Measurements from ENCODE around the gene SDK1. TPM values are rescaled to one million over a fixed set of nuclear protein-coding genes. Genes with fewer than 3 reads are reported as not detected.

SDK1 gene
- total and polyA plus RNA-seq, 8 donors, result 1.6 to 11.2 (median 6.6) TPM

GRCh38 chr7:4237296-4238235 lies 936.5 kb downstream of the SDK1 start:
- H3K36me3 ChIP-seq, result peaks cover 0 to 6% (median 0%) of the 10 kb centered on the region in 4 donors
- no peak overlapping the region for H3K27ac ChIP-seq
- WGBS, 5 donors, result 82 to 85% (median 83%) methylated on average over 21 to 25 of the region's 25 CpGs
- H3K4me1 ChIP-seq, result no peaks in the 10 kb centered on the region
- H3K4me3 ChIP-seq, result no peak overlapping the region
- no peaks in the 10 kb centered on the region for H3K27me3 ChIP-seq
- no peaks in the 10 kb centered on the region for H3K9me3 ChIP-seq
- intact Hi-C loops (cut with DNase I; ENCODE audit: low total_unique reads), result no loop called here
- no peak for DNase-seq
- TF ChIP-seq POLR2AphosphoS5 (IDR thresholded peaks at IDR 0.05) (no peak), EP300 (IDR thresholded peaks at IDR 0.05) (no peak), POLR2A (IDR thresholded peaks at IDR 0.05) (no peak), CTCF (IDR thresholded peaks at IDR 0.05) (no peak)

GRCh38 chr7:4238861-4239260 lies 937.8 kb downstream of the SDK1 start:
- no peak overlapping the region for H3K27ac ChIP-seq
- intact Hi-C loops (cut with DNase I; ENCODE audit: low total_unique reads), result no loop called here
- H3K4me1 ChIP-seq, result no peaks in the 10 kb centered on the region
- no peak overlapping the region for H3K4me3 ChIP-seq
- no peak for DNase-seq
- no peaks in the 10 kb centered on the region for H3K27me3 ChIP-seq
- no peaks in the 10 kb centered on the region for H3K9me3 ChIP-seq
- H3K36me3 ChIP-seq, result peaks cover 0 to 17% (median 0%) of the 10 kb centered on the region in 4 donors
- no peak for TF ChIP-seq EP300 (IDR thresholded peaks at IDR 0.05)
- no peak for TF ChIP-seq POLR2A (IDR thresholded peaks at IDR 0.05)
- 66 to 87% (median 85%) methylated on average over 5 of the region's 5 CpGs for WGBS, 5 donors

DNA sequence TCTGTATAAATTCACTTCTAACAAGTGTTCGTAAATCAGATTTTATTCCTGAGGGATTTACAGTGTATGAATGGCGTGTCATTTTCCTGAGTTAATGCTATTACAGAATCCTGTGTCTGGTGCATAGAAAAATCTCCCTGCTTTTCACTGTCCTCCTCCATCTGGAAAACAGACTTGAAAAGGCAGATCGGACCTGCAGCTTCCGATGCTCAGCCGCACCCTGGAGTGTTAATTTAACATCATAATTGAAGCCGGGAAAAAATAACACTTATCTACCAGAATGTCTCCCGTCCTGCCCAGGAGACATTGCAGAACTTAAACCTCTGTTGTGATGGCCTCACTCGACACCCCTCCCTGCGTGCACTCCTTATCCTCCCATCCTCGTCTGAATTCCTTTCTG lies 939.0 kb downstream of the SDK1 start:
- Histone ChIP-seq H3K36me3 (peaks cover 0 to 27% (median 5%) of the 10 kb centered on the region in 4 donors), H3K4me3 (no peak overlapping the region), H3K27me3 (no peaks in the 10 kb centered on the region), H3K9me3 (peaks cover 0 to 8% (median 7%) of the 10 kb centered on the region in 4 donors), H3K4me1 (no peaks in the 10 kb centered on the region), H3K27ac (no peak overlapping the region)
- DNase-seq, result no peak
- no peak for TF ChIP-seq EP300 (IDR thresholded peaks at IDR 0.05)
- TF ChIP-seq POLR2A (IDR thresholded peaks at IDR 0.05), result no peak
- TF ChIP-seq POLR2AphosphoS5 (IDR thresholded peaks at IDR 0.05), result no peak
- TF ChIP-seq CTCF (IDR thresholded peaks at IDR 0.05), result no peak
- 80 to 89% (median 87%) methylated on average over 10 of the region's 10 CpGs for WGBS, 5 donors
- intact Hi-C loops (cut with DNase I; ENCODE audit: low total_unique reads), result no loop called here

GRCh38 chr7:4240520-4241303 lies 939.7 kb downstream of the SDK1 start:
- peaks cover 0 to 27% (median 5%) of the 10 kb centered on the region in 4 donors for H3K36me3 ChIP-seq
- no peaks in the 10 kb centered on the region for H3K27me3 ChIP-seq
- H3K9me3 ChIP-seq, result peaks cover 0 to 8% (median 7%) of the 10 kb centered on the region in 4 donors
- no peak overlapping the region for H3K27ac ChIP-seq
- intact Hi-C loops (cut with DNase I; ENCODE audit: low total_unique reads), result no loop called here
- no peak for DNase-seq
- WGBS, 5 donors, result 62 to 74% (median 67%) methylated on average over 19 of the region's 19 CpGs
- no peak overlapping the region for H3K4me3 ChIP-seq
- TF ChIP-seq EP300 (IDR thresholded peaks at IDR 0.05) (no peak), CTCF (IDR thresholded peaks at IDR 0.05) (no peak), POLR2A (IDR thresholded peaks at IDR 0.05) (no peak), POLR2AphosphoS5 (IDR thresholded peaks at IDR 0.05) (no peak)
- H3K4me1 ChIP-seq, result no peaks in the 10 kb centered on the region
